GM19239 (cell line): ENCODE results near the gene SNRNP25.

Experiments used
- DNase-seq: peaks from one replicate; pipeline ENCODE4 v3.0.0; 2011; ENCODE audit warnings: low spot score; ENCODE audit not compliant: insufficient read length
- FAIRE-seq: peaks from 2 replicates; lab custom pipeline; 2011; peaks lifted over from hg19 to GRCh38; lab: Jason Lieb, UNC

Gene SNRNP25

DNA sequence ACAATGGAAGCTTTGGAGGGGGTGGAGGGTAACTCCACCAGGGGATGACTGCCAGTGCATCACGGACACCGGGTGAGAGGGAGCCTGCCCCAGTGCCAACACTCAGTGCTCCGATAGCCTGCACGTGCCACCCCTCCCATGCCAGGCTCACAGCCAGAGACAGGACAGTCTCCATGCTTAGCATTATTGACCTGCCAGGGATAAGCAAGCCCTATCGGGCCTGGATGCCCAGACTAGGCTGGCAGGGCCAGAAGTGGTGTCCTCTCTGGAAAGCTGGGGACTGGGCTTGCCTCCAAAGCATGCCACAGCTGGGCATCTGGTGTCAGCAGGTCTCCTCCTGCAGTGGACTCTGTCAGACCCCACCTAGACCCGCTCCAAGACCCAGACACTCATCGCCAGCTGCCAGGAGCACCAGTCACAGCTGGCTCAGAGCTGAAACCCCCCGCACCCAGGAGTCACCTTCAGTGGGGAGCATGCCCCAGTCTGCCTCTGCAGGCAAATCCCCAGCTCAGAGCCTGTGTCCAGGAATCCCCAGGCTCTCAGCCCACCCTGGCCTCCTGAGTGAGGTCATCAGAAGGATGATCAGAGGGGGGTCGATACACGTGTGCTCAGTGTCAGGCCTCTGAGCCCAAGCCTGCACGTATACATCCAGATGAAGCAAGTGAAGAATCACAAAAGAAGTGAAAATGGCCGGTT is 20.6 kb downstream of the SNRNP25 start:
- DNase-seq, result no peak
- no peak for FAIRE-seq

DNA sequence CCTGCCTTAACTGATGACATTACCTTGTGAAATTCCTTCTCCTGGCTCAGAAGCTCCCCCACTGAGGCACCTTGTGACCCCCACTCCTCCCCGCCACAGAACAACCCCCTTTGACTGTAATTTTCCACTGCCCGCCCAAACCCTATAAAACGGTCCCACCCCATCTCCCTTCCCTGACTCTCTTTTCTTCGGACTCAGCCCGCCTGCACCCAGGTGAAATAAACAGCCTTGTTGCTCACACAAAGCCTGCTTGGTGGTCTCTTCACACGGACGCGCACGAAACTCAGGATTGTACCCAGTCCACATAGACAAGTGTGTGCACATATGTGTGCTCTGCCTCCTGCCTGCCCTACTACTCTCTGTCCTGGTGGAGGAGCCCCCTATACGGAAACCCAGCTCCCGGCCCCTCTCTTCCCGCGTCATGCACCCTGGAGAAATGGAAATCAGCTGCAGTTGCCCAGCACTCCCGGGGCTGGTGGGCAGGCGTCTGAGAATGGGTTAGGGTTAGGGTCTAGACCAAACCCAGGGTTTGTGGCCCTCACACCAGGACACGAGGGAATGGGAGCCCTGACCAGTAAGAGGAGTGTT is 21.2 kb downstream of the SNRNP25 start:
- no peak for FAIRE-seq
- DNase-seq, result no peak

DNA sequence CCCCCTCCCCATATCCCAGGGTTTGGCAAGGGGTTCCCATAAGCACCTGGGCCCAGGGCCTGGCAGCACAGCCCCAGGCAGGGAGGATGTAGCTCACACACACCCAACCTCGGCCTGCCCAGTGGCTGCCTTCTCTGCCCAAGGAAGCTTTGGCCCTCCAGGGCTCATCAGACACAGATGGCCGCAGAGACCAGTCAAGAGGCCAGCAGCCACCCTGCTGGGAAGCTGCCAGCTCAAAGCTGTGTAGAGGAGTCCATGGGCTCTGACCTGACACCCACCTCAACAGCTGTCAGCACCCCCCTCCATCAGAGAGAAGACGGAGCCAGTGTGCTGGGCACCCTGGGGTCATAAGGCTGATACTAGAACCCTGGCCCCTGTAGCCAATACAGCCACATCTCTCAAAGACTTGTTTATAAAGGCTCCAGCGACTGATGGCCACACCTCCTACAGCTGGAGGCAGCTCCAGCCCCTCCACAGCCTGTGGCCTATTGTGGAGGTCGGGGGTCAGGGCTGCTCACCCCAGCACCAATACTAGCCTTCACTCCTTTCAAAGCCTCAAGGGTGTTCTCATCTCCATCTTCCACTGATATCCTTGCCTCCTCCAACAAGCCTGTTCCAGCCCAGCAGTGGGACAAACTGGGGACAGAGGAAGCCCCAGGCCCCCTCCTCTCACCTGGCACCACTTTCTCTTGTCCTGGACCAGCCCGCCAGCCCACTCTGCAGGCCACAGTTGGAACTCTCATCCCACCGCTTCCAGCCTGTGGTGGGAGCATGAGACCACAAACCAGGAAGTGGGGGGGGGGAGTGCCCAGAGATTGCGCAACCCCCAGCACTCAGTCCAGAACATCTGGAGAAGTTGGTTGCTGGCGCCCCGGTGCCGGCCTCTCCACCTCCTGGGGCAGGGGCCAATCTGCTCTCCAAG is 22.2 kb downstream of the SNRNP25 start:
- no peak for DNase-seq
- no peak for FAIRE-seq

DNA sequence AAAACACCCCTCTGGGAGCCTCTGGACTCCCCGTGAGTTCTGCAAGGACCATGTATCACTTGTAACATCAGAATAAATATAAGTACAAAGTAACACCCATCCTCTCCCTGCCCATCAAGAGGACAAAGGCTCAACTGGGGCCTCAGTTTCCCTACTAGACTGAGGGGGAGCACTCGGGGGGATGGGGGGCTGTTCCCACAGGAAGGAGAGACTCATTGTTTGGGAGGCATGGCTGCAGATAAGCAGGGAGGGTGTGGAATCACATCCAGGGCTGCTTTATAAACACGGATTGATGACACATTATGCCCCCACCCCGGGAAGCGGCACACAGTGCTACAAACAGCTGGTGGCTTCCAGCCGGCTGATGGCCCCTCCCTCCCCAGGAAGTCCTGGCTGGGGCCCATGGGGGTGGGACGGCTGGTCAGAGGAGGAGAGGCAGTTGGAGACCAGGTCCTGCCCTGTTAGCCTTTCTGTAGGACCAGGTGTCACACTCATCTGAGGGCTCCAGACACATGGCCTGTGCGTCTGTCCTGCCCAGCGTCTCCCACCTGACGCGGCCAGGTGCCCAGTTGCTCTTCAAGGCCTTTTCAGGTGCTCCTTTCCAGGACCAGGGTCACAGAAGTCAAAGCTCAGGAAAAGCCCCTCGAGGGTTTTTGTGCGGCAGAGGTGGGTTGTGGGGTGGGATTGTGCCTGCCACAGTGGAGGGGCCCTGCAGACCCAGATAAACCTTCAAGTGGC is 23.1 kb downstream of the SNRNP25 start:
- FAIRE-seq (no peak), DNase-seq (no peak)

DNA sequence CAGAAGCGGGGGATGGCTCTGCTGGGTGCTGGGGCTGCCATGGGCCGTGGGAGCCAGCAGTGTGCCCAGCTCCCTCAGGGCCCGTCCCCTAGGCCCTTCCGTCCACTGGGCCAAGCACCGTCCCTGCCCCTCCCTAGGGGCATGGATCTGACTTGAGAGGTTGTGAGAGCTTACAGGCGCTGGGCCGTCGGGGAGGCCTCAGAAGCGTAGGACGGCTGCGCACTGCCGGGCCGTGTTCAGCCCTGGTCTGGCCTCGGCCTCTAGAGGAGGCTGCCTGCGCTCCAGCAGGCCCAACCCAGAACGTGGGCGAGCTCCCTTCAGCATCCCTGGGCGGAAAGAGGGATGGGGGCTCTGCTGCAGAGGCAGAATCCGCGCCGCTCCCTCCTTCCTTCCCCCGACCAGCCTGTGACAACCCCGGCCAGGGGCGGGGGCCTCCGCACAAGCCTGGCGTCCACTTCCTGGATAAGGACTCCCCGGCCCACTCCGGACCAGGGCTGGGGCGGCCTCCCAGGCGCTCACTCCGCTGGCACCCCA is 23.7 kb downstream of the SNRNP25 start:
- DNase-seq, result peak; percentile 79
- no peak for FAIRE-seq

DNA sequence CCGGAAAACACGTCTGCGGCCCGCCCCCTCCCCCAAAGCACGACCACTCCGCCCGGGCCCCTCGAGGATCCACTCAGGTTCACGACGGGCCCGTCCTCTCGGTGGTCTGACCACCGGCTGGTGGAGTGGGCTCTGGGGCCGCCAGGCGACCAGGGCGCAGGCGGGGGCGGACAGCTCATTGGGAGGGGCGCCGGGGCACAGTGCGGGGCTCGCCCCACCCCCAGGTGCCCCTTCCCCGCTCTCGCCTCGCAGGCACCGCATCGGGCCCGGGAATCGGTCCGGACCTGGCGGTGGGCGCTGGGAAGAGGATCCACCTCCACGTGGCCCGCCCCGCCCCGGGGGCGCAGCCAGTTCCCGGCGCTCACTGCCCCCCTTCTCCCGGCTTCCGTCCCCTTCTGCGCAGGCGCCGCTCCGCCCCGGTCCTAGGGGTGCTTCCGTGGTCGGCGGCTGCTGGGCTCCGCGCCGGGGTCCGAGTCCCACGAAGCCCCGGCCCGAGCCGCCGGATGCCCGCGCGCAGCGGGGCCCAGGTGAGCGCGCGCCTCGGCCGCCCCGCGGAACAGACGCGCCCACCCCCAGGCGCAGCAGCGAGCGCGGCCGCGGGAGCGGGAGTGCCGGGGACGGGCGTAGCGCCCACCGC is 24.3 kb downstream of the SNRNP25 start, which contains the start of gene MPG:
Gene MPG, plus strand, starts transcription at position 419 of the 637 bp plus-strand sequence. Its CDS starts 85 bp downstream, at position 504.
- DNase-seq, result peak; percentile 99
- peak; percentile 84 for FAIRE-seq

DNA sequence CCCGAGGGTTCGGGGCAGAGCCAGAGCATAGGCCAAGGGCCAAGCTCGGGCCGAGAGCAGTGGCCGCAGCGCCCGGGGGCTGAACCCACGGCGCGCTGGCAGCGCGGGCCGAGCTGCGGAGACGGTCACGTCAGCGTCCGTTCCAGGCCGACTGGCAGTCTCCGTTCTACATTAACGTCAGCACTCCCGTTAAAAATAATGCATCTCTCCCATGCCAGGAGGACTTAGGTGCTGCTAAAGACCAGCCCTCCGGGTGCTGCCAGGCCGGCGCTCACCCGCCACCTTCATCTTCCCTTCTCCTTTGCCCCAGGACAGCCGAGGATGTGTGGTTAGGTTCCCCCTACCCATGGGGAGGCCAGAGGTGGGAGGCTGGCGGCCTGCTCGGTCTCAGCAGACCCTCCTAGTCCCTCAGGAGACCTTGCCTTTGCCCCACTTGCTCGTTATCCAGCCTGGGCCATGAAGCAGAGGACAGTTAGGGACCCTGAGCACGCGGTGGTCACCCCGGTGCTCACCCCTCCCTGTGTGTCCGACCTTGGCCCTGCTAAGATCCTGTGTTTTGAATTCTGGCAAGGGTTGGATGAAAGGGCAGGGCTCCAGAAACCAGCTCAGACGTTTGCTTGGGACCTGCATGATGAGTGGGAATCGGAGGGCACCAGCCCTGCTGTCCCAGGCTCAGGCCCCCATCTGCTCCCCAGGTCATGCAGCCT is 25.0 kb downstream of the SNRNP25 start:
- FAIRE-seq (no peak), DNase-seq (peak; percentile 72)

DNA sequence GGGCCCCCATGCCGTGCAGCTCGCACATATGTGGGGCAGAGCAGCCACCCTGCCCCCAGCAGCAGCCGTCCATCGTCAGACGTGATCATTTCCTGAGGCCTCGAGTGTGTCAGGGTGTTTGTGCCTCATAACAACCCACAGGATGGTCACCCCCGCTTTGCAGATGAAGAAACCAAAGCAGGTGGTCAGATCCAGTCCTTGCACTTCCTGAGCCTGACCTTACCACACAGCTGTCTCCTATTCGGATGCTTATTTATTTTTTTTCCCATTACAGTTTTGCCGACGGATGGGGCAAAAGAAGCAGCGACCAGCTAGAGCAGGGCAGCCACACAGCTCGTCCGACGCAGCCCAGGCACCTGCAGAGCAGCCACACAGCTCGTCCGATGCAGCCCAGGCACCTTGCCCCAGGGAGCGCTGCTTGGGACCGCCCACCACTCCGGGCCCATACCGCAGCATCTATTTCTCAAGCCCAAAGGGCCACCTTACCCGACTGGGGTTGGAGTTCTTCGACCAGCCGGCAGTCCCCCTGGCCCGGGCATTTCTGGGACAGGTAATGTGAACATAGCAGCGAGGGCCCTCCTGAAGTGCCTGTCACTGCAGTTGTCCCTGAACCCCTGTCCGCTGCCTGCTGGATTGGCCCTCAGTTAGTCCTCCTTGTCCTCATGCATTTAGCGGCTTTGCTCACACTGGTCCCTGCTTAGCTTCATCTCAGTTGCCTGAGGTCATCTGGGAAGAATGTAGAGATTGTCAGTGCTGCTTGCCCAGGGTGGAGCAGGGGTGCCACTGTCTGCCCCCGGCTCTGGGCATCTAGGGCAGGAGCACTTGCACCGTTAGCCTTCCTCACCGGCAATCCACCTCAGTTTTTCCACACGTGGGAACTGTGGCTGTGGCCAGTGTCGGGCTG is 25.8 kb downstream of the SNRNP25 start:
- FAIRE-seq (no peak), DNase-seq (no peak)

DNA sequence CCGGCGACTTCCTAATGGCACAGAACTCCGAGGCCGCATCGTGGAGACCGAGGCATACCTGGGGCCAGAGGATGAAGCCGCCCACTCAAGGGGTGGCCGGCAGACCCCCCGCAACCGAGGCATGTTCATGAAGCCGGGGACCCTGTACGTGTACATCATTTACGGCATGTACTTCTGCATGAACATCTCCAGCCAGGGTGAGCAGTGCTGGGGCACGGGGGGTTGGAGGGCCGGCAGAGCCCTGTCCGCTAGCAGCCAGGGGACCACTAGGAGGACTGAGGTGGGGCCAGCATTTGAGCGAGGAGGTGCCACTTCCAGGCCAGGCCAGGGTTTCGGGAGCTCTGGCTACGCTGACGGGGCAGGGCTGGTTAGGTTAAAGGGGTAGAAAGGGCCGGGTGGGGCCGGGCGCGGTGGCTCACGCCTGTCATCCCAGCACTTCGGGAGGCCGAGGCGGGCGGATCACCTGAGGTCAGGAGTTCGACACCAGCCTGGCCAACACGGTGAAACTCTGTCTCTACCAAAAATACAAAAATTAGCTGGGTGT is 29.5 kb downstream of the SNRNP25 start:
- FAIRE-seq (no peak), DNase-seq (no peak)

DNA sequence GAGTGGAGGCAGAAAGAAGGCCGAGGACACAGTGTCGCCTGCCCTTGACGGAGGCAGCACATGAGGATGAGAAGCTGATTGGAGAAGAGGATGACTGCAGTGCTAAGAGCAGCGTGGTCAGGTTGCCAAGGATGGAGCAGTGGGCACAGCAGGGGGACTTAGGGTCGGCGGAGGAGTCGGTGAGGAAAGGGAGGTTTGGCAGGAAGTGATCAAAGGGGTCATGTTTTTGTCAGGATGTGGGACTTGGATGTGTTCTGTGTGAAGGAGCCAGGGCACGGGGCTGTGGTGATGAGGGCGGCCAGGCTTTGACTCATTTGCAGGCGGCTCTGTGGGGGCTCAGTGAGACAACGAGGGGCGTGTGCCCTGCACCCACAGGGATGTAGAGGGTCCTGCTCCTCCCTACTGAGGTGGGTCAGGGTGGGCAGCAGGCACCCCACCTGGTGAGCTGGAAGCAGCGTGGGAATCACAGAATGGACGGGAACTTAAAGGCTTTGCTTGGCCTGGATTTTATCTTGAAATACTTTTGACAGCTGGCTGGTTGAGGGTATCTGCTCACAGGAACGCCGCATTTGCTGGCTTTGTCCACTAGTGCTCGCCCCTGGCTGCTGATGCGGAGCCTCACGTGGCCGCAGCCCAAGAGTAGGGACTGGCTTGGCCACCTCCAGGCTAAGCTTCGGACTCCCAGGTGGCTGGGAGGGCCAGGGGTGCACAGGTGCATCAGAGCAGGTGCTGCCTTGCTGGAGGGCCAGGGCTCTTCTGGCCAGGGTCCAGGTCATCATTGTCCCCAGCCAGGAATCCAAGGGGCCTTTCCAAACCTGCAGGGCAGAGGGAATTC is 30.4 kb downstream of the SNRNP25 start:
- FAIRE-seq (no peak), DNase-seq (no peak)

DNA sequence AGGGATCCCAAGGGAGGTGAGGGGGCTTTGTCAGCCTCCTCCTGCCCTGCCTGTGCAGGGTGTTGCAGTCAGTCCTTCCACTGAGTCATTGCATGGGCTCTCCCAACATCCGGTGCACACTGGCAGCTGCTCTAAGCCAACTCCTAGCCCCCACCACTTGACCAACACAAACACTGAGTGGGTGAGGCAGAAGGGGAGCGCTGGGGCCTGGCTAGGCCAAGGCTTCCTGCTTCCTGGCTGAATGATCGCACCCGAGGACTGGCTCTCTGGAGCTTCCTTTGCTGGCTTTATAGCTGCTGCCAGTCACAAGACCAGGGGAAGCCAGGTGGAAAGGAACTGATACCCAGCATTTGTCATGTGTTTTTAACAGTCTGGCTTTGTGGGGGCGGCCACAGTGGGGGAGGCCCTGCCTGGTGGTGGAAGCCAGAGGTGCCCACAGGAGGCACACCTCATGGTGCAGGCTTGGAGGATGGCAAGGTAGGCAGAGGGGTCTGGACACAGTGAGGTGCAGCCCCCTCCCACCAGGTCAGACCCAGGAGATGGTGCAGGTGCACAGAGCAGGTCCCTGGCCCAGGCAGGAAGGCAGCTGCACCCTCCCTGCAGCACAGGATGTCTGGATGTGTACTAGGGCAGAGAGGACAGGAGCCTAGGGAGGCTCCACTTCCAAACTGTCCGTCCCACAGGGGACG is 31.2 kb downstream of the SNRNP25 start:
- FAIRE-seq (peak; percentile 84), DNase-seq (peak; percentile 73)

DNA sequence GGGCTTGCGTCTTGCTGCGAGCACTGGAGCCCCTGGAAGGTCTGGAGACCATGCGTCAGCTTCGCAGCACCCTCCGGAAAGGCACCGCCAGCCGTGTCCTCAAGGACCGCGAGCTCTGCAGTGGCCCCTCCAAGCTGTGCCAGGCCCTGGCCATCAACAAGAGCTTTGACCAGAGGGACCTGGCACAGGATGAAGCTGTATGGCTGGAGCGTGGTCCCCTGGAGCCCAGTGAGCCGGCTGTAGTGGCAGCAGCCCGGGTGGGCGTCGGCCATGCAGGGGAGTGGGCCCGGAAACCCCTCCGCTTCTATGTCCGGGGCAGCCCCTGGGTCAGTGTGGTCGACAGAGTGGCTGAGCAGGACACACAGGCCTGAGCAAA is 31.8 kb downstream of the SNRNP25 start:
- FAIRE-seq, result no peak
- no peak for DNase-seq

DNA sequence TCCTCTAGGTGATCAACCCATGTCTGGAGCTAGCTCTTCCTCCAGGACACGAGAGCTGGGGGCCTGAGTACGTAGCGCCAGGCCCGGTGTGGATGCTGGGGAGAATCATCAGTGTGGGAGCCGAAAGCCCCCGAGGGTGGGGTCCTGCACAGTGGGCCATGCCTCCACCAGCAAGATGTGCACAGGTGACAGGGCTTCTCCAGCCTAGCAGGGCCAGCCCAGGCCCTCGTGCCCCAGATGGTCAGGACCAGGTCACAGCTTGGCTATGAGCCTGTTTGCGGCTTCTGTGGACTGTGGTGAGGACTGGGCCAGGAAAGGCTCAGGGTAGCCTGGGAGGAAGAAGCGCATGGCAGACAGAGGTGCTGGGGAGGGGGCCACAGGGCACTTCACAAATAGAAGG is 32.2 kb downstream of the SNRNP25 start:
- FAIRE-seq (no peak), DNase-seq (no peak)

DNA sequence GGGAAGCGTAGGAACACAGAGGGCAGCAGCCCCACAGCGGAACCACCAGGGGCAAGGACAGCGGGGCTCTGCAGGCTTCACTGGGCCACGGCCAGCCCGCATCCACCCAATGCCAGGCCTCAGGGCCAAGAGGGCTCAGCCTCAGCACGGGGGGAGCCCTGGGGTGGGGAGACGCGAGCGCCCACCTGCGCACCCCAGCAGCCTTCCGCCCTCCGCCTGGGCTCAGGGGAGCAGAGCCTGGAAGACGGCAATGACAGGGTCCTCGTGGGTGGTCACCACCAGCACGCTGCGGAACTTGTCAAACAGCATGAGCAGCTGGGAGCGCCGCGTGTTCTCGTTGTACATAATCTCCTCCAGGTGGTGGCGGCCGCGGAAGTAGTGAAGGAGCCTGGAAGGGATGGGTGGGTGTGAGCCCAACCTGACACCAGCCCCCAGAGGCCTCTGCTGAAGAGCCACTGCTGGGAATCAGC is 32.9 kb downstream of the SNRNP25 start:
- no peak for FAIRE-seq
- no peak for DNase-seq

DNA sequence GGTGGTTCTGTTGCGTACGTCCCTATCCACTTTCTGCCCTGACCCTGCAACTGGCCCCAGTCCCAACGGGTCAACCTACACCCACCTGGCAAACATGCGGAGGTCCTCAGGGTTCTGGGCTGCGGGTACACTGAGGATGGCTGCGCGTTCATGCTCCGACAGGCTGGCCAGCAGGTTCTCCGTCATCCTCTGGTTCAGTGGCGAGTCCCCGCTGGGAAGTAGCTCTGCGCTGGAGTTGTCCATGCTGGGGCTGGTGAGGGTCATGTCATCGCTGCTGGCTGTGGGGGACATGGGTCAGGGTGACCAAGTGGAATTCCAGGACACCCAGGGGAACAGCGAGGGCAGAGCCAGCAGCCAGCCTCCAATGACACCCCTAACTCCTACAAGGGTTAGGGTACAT is 35.0 kb downstream of the SNRNP25 start:
- DNase-seq, result no peak
- no peak for FAIRE-seq
